ENCODE data around the gene ATP10A. TPM values are rescaled to one million over a fixed set of nuclear protein-coding genes. Genes with fewer than 3 reads are reported as not detected.

ATP10A gene
- total RNA-seq, 1 donor from 2014 or later, result 48.0 TPM

DNA sequence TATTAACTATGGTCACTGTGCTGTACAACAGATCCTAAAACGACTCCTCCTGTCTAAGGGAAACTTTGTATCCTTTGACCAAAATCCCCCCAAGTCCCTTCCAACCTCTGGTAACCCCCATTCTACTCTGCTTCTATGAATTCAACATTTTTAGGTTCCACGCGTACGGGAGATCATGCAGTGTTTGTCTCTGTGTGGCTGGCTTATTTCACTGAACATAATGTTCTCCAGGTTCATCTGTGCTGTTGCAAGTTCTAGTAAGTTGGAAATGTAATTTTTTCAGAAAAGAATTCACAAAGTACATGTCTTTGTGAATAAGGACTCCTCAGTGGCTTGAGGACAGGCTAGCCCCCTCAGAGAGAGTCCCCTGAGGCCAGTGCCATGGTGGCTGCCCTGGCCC lies 66.1 kb downstream of the ATP10A start:
- DNase-seq, result no peak
- peaks cover 17% of the 10 kb centered on the region for H3K36me3 Mint-ChIP-seq (ENCODE audit: low read depth)
- no peak overlapping the region for H3K4me3 Mint-ChIP-seq
- H3K9me3 Mint-ChIP-seq, result no peaks in the 10 kb centered on the region
- peaks cover 42% of the 10 kb centered on the region for H3K4me1 Mint-ChIP-seq
- H3K27me3 Mint-ChIP-seq, result no peaks in the 10 kb centered on the region
- intact Hi-C loops (cut with micrococcal nuclease), result no loop called here
- H3K27ac Mint-ChIP-seq, result no peak overlapping the region

DNA sequence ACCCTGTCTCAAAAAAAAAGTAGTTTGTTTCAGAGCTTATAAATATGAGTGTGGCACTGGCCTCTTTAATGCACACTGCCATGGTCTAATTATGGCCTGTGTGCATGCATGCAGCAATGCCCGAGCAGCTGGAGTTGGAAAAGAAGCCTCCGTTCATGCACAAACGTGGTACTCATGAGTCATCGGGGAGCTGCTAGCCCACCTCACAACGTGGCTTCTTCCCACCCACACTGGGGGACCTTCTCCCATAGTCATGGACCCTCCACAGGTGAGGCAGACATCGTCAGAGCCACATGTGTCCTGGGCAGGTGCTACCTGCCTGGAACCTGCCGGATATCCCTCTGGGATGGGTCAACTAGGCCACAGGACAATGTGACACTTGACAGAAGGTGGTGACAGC lies 66.7 kb downstream of the ATP10A start:
- H3K4me1 Mint-ChIP-seq, result peaks cover 48% of the 10 kb centered on the region
- intact Hi-C loops (cut with micrococcal nuclease), result no loop called here
- no peaks in the 10 kb centered on the region for H3K9me3 Mint-ChIP-seq
- H3K36me3 Mint-ChIP-seq (ENCODE audit: low read depth), result peaks cover 17% of the 10 kb centered on the region
- H3K4me3 Mint-ChIP-seq, result no peak overlapping the region
- no peaks in the 10 kb centered on the region for H3K27me3 Mint-ChIP-seq
- no peak overlapping the region for H3K27ac Mint-ChIP-seq
- DNase-seq, result no peak

DNA sequence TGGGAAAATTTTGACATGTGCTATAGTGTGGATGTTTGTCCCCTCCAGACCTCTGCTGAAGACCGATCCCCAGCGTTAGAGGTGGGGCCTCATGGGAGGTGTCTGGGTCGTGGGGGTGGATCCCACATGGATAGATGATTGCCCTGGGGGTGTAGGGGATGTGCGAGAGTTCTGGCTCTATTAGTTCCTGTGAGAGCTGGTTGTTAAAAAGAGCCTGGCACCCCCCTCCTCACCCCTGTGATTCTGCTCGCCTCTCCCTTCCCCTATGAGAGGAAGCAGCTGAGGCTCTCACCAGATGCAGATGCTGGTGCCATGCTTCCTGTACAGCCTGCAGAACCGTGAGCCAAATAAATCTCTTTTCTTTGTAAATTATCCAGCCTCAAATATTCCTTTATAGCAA lies 67.4 kb downstream of the ATP10A start:
- peaks cover 17% of the 10 kb centered on the region for H3K36me3 Mint-ChIP-seq (ENCODE audit: low read depth)

DNA sequence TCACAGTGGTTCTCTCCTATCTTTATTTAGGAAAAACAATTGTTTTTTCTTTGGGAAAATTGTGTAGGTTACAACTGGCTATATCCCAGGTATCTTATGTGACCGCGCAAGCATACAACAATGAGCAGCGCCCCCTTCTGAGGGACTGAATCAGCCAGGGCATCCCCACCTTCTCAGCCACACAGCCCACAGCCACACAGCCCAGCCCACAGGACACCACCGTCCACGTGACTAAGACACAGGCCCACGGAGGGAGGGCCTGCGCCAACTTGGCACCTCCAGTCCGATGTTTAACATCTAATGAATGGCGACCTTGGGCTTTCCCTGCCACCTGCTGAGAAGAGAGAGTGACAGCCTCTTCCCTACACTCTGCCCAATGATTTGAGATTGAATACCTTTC lies 68.1 kb downstream of the ATP10A start:
- peaks cover 19% of the 10 kb centered on the region for H3K36me3 Mint-ChIP-seq (ENCODE audit: low read depth)
- no peak for DNase-seq
- peaks cover 52% of the 10 kb centered on the region for H3K4me1 Mint-ChIP-seq
- H3K4me3 Mint-ChIP-seq, result no peak overlapping the region
- H3K9me3 Mint-ChIP-seq, result no peaks in the 10 kb centered on the region
- H3K27ac Mint-ChIP-seq, result no peak overlapping the region
- no peaks in the 10 kb centered on the region for H3K27me3 Mint-ChIP-seq
- intact Hi-C loops (cut with micrococcal nuclease), result no loop called here

More for the DNA sequence above, 67.4 kb downstream of the ATP10A start:
- Mint-ChIP-seq H3K27me3 (no peaks in the 10 kb centered on the region), H3K4me1 (peaks cover 51% of the 10 kb centered on the region), H3K9me3 (no peaks in the 10 kb centered on the region), H3K27ac (no peak overlapping the region), H3K4me3 (no peak overlapping the region)
- intact Hi-C loops (cut with micrococcal nuclease), result no loop called here
- no peak for DNase-seq

DNA sequence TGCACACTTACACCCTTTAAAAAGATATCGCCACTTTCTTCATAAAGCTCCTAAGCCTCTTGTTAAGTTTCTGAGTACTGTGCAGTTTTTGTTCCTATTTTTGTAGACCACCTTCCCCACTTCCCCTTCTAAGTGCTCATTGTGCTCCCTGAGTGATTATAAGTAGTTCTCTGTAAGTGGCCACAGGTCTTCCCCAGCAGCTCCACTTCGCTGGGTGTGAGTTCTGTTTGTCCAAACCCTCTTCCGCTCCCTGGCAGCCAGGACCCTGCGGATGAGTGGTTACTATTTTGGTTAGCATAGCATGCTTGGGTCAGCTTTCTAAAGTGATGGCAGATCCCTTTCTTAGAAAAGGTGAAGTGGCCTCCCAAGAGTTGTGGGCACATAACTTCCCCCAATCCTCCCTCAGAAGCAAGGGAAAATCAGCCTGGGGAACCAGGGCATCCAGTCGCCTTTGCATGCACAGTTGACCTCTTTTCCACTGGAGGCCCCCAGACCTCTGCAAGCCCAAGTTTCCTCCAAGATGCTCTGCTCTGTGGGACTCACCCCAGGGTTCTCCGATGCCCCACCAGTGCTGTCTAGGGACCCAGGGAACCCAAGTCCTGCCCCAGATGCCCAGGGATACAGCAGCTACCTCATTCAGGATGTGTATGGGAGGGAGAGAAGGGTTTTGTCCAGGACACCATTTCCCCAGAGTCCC lies 69.6 kb downstream of the ATP10A start:
- Mint-ChIP-seq H3K4me3 (no peak overlapping the region), H3K9me3 (no peaks in the 10 kb centered on the region), H3K27ac (no peak overlapping the region), H3K27me3 (no peaks in the 10 kb centered on the region), H3K4me1 (peaks cover 55% of the 10 kb centered on the region), H3K36me3 (ENCODE audit: low read depth) (peaks cover 19% of the 10 kb centered on the region)
- intact Hi-C loops (cut with micrococcal nuclease), result no loop called here
- no peak for DNase-seq

DNA sequence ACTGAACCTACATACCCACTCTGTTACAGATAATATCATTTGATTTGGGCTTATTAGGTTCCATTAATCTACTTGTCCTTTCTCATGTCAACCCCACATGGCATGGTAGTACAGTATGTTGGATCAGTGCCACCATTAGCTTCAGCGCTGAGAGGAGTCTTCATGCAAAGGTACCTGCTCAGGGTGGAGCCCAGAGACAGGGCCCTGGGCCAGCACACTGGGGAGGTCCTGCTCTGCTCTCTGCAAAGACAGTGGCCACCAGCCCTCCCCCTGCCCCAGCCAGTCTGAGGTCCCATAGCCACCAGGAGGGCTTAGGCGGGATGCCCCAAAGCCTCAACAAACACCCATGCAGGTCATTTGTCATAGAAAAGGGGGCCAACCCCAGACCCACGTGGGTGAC lies 71.0 kb downstream of the ATP10A start:
- H3K27ac Mint-ChIP-seq, result peak overlapping the region; percentile 11
- no peak overlapping the region for H3K4me3 Mint-ChIP-seq
- peaks cover 59% of the 10 kb centered on the region for H3K4me1 Mint-ChIP-seq
- H3K36me3 Mint-ChIP-seq (ENCODE audit: low read depth), result peaks cover 13% of the 10 kb centered on the region
- intact Hi-C loops (cut with micrococcal nuclease), result no loop called here
- no peak for DNase-seq
- H3K27me3 Mint-ChIP-seq, result no peaks in the 10 kb centered on the region
- H3K9me3 Mint-ChIP-seq, result no peaks in the 10 kb centered on the region

DNA sequence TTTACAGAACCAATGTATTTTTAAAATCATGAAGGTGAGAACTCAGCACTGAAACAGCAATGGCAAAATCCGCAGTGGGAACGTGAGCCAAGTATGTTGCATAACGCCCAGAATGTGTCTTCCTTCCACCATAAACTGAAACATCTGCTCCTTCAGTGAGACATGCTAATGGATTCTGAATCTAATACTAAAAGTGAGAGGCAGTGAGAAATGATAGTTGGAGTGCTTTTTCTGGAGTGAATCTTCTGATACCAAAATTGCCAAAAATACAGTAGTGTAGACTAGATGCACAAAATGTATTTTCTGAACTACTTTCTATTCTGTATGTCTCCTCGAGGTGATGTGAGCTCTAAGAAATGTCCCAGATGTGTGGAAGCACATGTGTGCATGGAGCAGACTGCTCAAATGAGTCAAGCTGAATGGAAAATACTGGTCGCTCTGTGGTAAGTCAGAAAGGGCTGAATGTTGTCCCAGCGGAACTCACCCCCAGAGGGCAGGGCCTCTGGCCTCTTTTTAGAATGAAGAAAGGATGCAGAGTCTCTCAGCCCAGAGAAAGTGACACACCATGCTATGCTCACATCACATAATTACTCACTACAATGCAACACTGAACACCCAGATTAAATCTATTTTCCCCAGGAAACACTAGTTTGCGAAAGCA lies 73.0 kb downstream of the ATP10A start:
- DNase-seq, result peak; percentile 80
- peaks cover 9% of the 10 kb centered on the region for H3K36me3 Mint-ChIP-seq (ENCODE audit: low read depth)
- H3K4me3 Mint-ChIP-seq, result peak overlapping the region; percentile 60
- peak overlapping the region; percentile 93 for H3K27ac Mint-ChIP-seq
- H3K9me3 Mint-ChIP-seq, result no peaks in the 10 kb centered on the region
- H3K4me1 Mint-ChIP-seq, result peaks cover 54% of the 10 kb centered on the region
- no peaks in the 10 kb centered on the region for H3K27me3 Mint-ChIP-seq
- intact Hi-C loops (cut with micrococcal nuclease), result loop anchor here (1.0 to 2.0 kb wide), 6 partner anchors 22 to 292 kb away; no protein-coding TSS in a partner anchor

DNA sequence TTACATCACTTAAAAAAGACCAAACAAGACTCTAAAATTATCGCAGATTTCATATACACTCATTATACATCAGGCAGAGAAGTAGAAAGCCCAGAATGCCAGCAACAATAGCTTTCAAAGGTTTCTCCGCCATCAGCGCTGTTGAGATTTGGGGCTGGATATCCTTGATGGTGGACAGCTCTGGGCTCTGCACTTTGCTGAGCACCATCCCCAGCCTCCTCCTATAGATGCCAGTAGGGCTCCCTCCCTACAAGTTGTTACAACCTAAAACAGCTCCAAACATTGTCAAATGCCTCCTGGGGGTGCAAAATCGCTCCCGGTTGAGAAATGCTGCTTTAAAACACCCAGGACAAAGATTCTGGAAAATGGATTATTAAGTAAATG lies 73.5 kb downstream of the ATP10A start:
- no peak overlapping the region for H3K4me3 Mint-ChIP-seq
- peak overlapping the region; percentile 93 for H3K27ac Mint-ChIP-seq
- peaks cover 9% of the 10 kb centered on the region for H3K36me3 Mint-ChIP-seq (ENCODE audit: low read depth)
- DNase-seq, result no peak
- H3K4me1 Mint-ChIP-seq, result peaks cover 53% of the 10 kb centered on the region
- H3K27me3 Mint-ChIP-seq, result no peaks in the 10 kb centered on the region
- H3K9me3 Mint-ChIP-seq, result no peaks in the 10 kb centered on the region
- intact Hi-C loops (cut with micrococcal nuclease), result no loop called here

DNA sequence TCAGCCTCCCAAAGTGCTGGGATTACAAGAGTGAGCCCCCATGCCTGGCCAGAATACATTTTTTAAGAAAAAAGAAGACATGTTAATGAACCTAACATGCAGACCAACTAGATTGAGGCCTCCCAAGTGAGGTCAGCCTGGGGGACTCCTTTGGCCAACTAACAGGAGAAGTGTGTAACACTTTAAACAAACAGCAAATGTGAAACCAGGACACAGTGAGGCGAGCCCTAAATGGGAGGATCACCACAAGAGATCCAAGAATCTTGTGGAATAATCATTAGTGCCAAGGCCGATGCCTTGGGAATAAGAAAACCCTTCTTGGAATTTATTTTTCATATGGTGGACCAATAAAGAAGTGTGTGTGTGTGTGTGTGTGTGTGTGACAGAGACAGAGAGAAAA lies 73.9 kb downstream of the ATP10A start:
- peak overlapping the region; percentile 29 for H3K27ac Mint-ChIP-seq
- H3K9me3 Mint-ChIP-seq, result no peaks in the 10 kb centered on the region
- peaks cover 9% of the 10 kb centered on the region for H3K36me3 Mint-ChIP-seq (ENCODE audit: low read depth)
- intact Hi-C loops (cut with micrococcal nuclease), result no loop called here
- no peak for DNase-seq
- H3K4me3 Mint-ChIP-seq, result no peak overlapping the region
- H3K27me3 Mint-ChIP-seq, result no peaks in the 10 kb centered on the region
- H3K4me1 Mint-ChIP-seq, result peaks cover 55% of the 10 kb centered on the region

DNA sequence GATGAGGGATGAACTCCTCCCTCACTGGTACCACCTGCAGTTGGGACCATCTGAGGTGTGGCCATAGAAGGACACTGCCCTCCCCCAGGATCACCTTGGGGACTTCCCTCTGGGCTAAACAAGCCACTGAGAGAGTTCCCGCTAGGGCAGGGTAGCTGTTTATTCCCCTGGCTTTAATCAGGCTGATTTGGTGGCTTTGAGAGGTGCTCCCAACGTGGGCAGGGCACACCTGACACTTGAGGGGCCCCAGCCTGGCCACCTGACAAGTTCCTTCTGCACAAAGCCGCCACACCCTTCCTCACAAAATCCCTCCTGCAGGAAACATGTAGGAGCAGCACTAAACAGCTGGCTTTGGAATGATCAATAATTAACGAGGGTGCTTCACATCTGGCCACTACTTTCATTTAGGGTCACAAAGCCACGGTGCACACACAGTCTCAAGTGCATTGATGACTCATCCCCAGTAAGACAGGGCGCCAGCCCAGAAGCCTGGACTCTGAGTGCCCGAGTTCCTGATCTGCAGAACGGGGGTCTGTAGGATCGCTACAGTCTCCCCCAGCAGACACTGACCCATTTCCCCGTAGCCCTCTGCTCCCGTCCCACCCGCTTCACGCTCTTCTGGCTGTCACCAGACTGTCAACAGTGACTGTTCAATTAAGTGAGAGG lies 75.1 kb downstream of the ATP10A start:
- Mint-ChIP-seq H3K4me1 (peaks cover 62% of the 10 kb centered on the region), H3K27me3 (no peaks in the 10 kb centered on the region), H3K9me3 (no peaks in the 10 kb centered on the region), H3K4me3 (no peak overlapping the region), H3K27ac (peak overlapping the region; percentile 24), H3K36me3 (ENCODE audit: low read depth) (peaks cover 12% of the 10 kb centered on the region)
- intact Hi-C loops (cut with micrococcal nuclease), result no loop called here
- no peak for DNase-seq

DNA sequence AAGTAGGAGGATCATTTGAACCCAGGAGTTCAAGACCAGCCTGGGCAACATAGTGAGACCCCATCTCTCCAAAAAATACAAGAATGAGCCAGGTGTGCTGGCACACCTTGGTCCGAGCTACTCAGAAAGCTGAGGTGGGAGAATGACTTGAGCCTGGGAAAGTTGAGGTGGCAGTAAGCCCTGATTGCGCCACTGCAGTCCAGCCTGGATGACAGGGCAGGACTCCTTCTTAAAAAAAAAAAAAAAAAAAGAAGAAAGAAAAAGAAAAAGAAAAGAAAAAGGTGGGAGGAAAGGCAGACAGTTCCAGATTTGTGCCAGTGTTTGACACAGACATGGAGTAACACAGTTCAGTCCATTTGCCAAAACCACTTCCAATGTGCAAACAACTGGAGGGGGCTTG lies 75.7 kb downstream of the ATP10A start:
- H3K27ac Mint-ChIP-seq, result peak overlapping the region; percentile 6
- no peaks in the 10 kb centered on the region for H3K9me3 Mint-ChIP-seq
- intact Hi-C loops (cut with micrococcal nuclease), result no loop called here
- peaks cover 12% of the 10 kb centered on the region for H3K36me3 Mint-ChIP-seq (ENCODE audit: low read depth)
- DNase-seq, result no peak
- H3K4me3 Mint-ChIP-seq, result no peak overlapping the region
- no peaks in the 10 kb centered on the region for H3K27me3 Mint-ChIP-seq
- peaks cover 62% of the 10 kb centered on the region for H3K4me1 Mint-ChIP-seq

DNA sequence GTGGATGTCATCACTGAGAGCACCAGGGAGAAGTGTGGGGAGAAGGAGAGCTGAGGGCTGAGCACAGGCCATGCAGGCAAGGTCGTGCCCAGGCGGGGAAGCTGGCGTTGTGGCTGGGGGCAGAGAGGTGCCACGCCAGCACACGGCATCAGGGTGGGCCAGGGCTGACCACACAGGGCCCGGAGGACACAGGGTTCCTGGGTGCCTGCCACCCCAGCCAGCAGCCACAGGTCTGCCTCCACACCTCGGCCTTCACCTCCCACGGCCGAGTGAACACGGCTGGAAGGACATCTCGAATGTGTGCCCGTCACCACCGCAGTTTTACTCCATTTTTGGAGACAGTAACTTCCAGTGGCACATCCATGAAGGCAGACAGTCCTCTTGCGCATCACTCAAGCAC lies 77.1 kb downstream of the ATP10A start:
- intact Hi-C loops (cut with micrococcal nuclease), result no loop called here
- Mint-ChIP-seq H3K27me3 (no peaks in the 10 kb centered on the region), H3K9me3 (no peaks in the 10 kb centered on the region), H3K4me3 (no peak overlapping the region), H3K4me1 (peaks cover 50% of the 10 kb centered on the region), H3K27ac (no peak overlapping the region), H3K36me3 (ENCODE audit: low read depth) (peaks cover 18% of the 10 kb centered on the region)
- DNase-seq, result no peak

DNA sequence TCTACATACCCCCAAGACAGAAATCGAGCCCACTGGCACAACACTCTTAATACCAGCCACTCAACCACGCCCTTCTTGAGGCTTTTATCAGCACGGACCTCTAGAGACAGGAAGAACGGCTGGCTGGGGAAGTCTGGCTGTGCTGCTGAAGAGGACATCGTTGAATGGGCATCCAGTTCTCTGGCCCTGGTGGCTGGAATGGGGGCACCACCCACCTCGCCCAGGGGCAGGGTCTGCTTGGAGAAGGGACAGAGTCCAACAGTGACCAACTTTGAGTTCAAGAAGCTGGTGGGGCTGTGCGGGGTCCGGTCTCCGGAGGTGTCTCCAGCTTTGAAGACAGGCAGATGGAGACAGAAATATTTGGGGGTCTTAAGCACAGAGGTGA lies 77.5 kb downstream of the ATP10A start:
- Mint-ChIP-seq H3K4me3 (no peak overlapping the region), H3K4me1 (peaks cover 46% of the 10 kb centered on the region), H3K36me3 (ENCODE audit: low read depth) (peaks cover 18% of the 10 kb centered on the region), H3K27me3 (no peaks in the 10 kb centered on the region), H3K9me3 (no peaks in the 10 kb centered on the region), H3K27ac (peak overlapping the region; percentile 37)
- intact Hi-C loops (cut with micrococcal nuclease), result no loop called here
- no peak for DNase-seq

DNA sequence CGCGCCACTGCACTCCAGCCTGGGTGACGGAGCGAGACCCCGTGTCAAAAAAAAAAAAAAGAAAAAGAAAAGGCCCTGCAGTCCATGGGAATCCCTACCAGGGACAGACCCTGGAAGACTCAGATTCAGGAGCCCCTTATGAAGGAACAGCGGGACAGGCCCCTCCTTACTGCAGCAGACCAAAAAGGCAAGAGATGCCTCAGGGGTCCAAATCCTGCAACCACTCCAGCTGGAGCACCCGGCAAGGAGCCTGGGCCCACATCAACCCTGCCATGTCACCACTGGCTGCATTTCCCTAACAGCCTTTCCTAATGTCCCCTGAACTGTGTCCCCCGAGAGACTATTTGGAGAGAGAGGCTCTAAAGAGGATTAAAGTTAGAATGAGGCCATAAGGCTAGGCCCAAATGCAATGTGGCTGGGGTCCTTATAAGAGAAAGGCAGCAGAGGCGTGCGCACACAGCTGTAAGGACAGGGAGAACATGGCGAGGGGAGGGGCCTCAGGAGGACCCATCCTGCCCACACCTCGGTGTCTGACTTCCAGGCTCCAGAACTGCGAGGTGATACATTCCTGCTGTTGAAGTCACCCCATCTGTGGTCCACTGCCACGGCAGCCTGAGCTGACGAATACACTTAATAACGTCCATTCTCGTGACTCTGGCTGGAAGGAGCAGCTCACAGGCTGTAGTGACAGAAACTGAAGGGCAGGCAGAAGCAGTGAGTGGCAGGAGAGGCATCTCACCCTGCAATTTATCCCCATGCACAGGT lies 78.1 kb downstream of the ATP10A start:
- no peaks in the 10 kb centered on the region for H3K9me3 Mint-ChIP-seq
- H3K4me3 Mint-ChIP-seq, result no peak overlapping the region
- DNase-seq, result no peak
- H3K27ac Mint-ChIP-seq, result peak overlapping the region; percentile 37
- H3K4me1 Mint-ChIP-seq, result peaks cover 40% of the 10 kb centered on the region
- intact Hi-C loops (cut with micrococcal nuclease), result no loop called here
- peaks cover 19% of the 10 kb centered on the region for H3K36me3 Mint-ChIP-seq (ENCODE audit: low read depth)
- H3K27me3 Mint-ChIP-seq, result no peaks in the 10 kb centered on the region
